SK-N-SH (cell line): ENCODE results near the gene SRPRA. TPM values are rescaled to one million over a fixed set of nuclear protein-coding genes. Genes with fewer than 3 reads are reported as not detected.

ENCODE experiments used
- CTCF ChIA-PET: fragments of 300-600, 350-600 bp; formaldehyde crosslinking; extraction: SDS; loops from one replicate; lab custom pipeline; 2021; lab: Yijun Ruan, JAX
- POLR2A ChIA-PET: fragments of 350-600 bp; sonication (Branson Sonifier 250); formaldehyde crosslinking; extraction: SDS; loops from one replicate; lab custom pipeline; 2020; ENCODE audit warnings: antibody characterized with exemption, inconsistent platforms; lab: Yijun Ruan, JAX
- DNase-seq: peaks from one replicate; pipeline ENCODE4 v3.0.0; 2012
- H2AFZ ChIP-seq: fragments of 200-600 bp; sonication (generic); 2 replicates; pipeline ENCODE4 v1.8.1; 2016; ENCODE audit warnings: antibody characterized with exemption, mild to moderate bottlenecking, low read depth
- H3F3A ChIP-seq: fragments of 200-600 bp; sonication (generic); replicated peaks from 2 replicates; pipeline ENCODE3; 2016; ENCODE audit warnings: antibody characterized with exemption, mild to moderate bottlenecking; ENCODE audit not compliant: insufficient read depth
- H3K27ac ChIP-seq, 2 experiments: fragments of 200-500 bp in 1 of 2; fragments of 200-600 bp in 1 of 2; sonication (Bioruptor generic) in 1 of 2; sonication (generic), shearing (Covaris generic) in 1 of 2; 2 replicates each; pipeline versions ENCODE4 v1.5.1 to v1.6.1; 2014 to 2016; ENCODE audit warnings: low read depth in 2 of 2, inconsistent platforms in 1 of 2, low read length in 1 of 2, mild to moderate bottlenecking in 1 of 2, mixed read lengths in 1 of 2
- H3K27me3 ChIP-seq: fragments of 200-600 bp; sonication (generic), shearing (Covaris generic); 2 replicates; pipeline ENCODE4 v1.6.1; 2016; ENCODE audit warnings: mixed run types; ENCODE audit not compliant: insufficient read depth
- H3K36me3 ChIP-seq, 2 experiments: fragments of 200-500 bp in 1 of 2; fragments of 200-600 bp in 1 of 2; sonication (Bioruptor generic) in 1 of 2; sonication (generic) in 1 of 2; replicated peaks in 1 of 2; 2 replicates each; pipeline versions ENCODE3 to v1.5.1; 2014 to 2016; ENCODE audit warnings: low read length in 1 of 2, mild to moderate bottlenecking in 1 of 2; ENCODE audit not compliant: insufficient read depth in 2 of 2, control insufficient read depth in 1 of 2
- H3K4me1 ChIP-seq, 2 experiments: fragments of 200-500 bp in 1 of 2; fragments of 200-600 bp in 1 of 2; sonication (Bioruptor generic) in 1 of 2; sonication (generic), shearing (Covaris generic) in 1 of 2; 2 replicates each; pipeline versions ENCODE4 v1.5.1 to v1.6.1; 2014 to 2016; ENCODE audit warnings: low read depth in 1 of 2, low read length in 1 of 2, mixed run types in 1 of 2; ENCODE audit not compliant: insufficient read depth in 2 of 2, control insufficient read depth in 1 of 2
- H3K4me2 ChIP-seq: fragments of 200-600 bp; sonication (generic), shearing (Covaris generic); 2 replicates; pipeline ENCODE4 v1.6.1; 2017; ENCODE audit warnings: mixed run types
- H3K4me3 ChIP-seq, 2 experiments: fragments of 200-500 bp in 1 of 2; fragments of 200-600 bp in 1 of 2; sonication (Bioruptor generic) in 1 of 2; sonication (generic), shearing (Covaris generic) in 1 of 2; 2 replicates each; pipeline versions ENCODE4 v1.5.1 to v1.8.1; 2014 to 2016; ENCODE audit warnings: low read depth in 2 of 2, inconsistent platforms in 1 of 2, low read length in 1 of 2, mild to moderate bottlenecking in 1 of 2, mixed read lengths in 1 of 2, moderate library complexity in 1 of 2
- H3K79me2 ChIP-seq: fragments of 200-600 bp; sonication (generic); 2 replicates; pipeline ENCODE4 v1.8.1; 2017; ENCODE audit warnings: mild to moderate bottlenecking; ENCODE audit not compliant: insufficient read depth
- H3K9ac ChIP-seq: fragments of 200-600 bp; sonication (generic); 2 replicates; pipeline ENCODE4 v1.6.1; 2017; ENCODE audit warnings: mixed run types
- H3K9me2 ChIP-seq: fragments of 200-600 bp; sonication (generic); 2 replicates; pipeline ENCODE4 v1.6.1; 2017; ENCODE audit warnings: mixed run types
- H3K9me3 ChIP-seq: fragments of 200-600 bp; sonication (generic); 2 replicates; pipeline ENCODE4 v1.6.1; 2017; ENCODE audit warnings: mixed run types, mild to moderate bottlenecking, moderate library complexity
- H4K20me1 ChIP-seq: fragments of 200-600 bp; sonication (generic); 2 replicates; pipeline ENCODE4 v1.6.1; 2017; ENCODE audit warnings: mild to moderate bottlenecking, mixed run types; ENCODE audit not compliant: insufficient read depth
- ELF1 ChIP-seq: IDR thresholded peaks from 2 replicates; pipeline ENCODE4 v1.4.0; 2012
- EP300 ChIP-seq, 2 experiments: IDR thresholded peaks; 2 replicates each; pipeline versions ENCODE4 v1.4.0 to v1.6.1; 2012; ENCODE audit warnings: borderline replicate concordance in 1 of 2, low read depth in 1 of 2, low read length in 1 of 2
- EZH2phosphoT487 ChIP-seq: fragments of 200-600 bp; sonication (generic); IDR thresholded peaks from 2 replicates; pipeline ENCODE4 v1.6.1; 2017; ENCODE audit warnings: low read depth, mixed run types, mild to moderate bottlenecking, antibody characterized with exemption, moderate library complexity, borderline replicate concordance
- FOSL2 ChIP-seq: IDR thresholded peaks from 2 replicates; pipeline ENCODE4 v1.4.0; 2012; ENCODE audit warnings: low read depth, mild to moderate bottlenecking, moderate library complexity, borderline replicate concordance
- GATA2 ChIP-seq: sonication (generic); formaldehyde crosslinking; IDR thresholded peaks from 2 replicates; pipeline ENCODE4 v1.5.0; 2020; ENCODE audit warnings: mild to moderate bottlenecking, missing genetic modification reagents
- MEF2A ChIP-seq: IDR thresholded peaks from 2 replicates; pipeline ENCODE4 v1.4.0; 2012; ENCODE audit warnings: low read depth, borderline replicate concordance
- MXI1 ChIP-seq: IDR thresholded peaks from 2 replicates; pipeline ENCODE4 v1.6.1; 2012; ENCODE audit warnings: mild to moderate bottlenecking, low read depth, low read length, improper control_type of control experiment
- NRF1 ChIP-seq: IDR thresholded peaks from 2 replicates; pipeline ENCODE4 v1.6.1; 2012; ENCODE audit warnings: low read depth, mild to moderate bottlenecking, low read length
- RCOR1 ChIP-seq: fragments of 150-350 bp; IDR thresholded peaks from 2 replicates; pipeline ENCODE4 v1.6.1; 2017; ENCODE audit warnings: antibody characterized with exemption, low read length
- RFX5 ChIP-seq: IDR thresholded peaks from 2 replicates; pipeline ENCODE4 v1.6.1; 2012; ENCODE audit warnings: mild to moderate bottlenecking, improper control_type of control experiment, low read length
- SMC3 ChIP-seq: IDR thresholded peaks from 2 replicates; pipeline ENCODE4 v1.6.1; 2012; ENCODE audit warnings: low read depth, low read length, improper control_type of control experiment
- TAF1 ChIP-seq: IDR thresholded peaks from 2 replicates; pipeline ENCODE4 v1.6.1; 2012; ENCODE audit warnings: low read depth, mild to moderate bottlenecking, low read length, moderate library complexity, borderline replicate concordance
- TCF12 ChIP-seq: IDR thresholded peaks from 2 replicates; pipeline ENCODE4 v1.4.0; 2012
- USF2 ChIP-seq: fragments of 150-350 bp; IDR thresholded peaks from 2 replicates; pipeline ENCODE4 v1.6.1; 2017; ENCODE audit warnings: antibody characterized with exemption, low read length, low read depth, borderline replicate concordance
- YY1 ChIP-seq: IDR thresholded peaks from 2 replicates; pipeline ENCODE4 v1.4.0; 2012; ENCODE audit warnings: low read depth, mild to moderate bottlenecking
- ZBTB33 ChIP-seq: IDR thresholded peaks from 2 replicates; pipeline ENCODE4 v1.4.0; 2012; ENCODE audit warnings: low read depth, borderline replicate concordance
- WGBS: methylation state at CpG from one replicate; pipeline ENCODE4 v1.1.6; 2017; ENCODE audit warnings: low lambda C conversion rate; 5-methylcytosine and 5-hydroxymethylcytosine counted together
- polyA plus RNA-seq, 3 experiments: library from polyadenylated mRNA; depleted of rRNA; stranded (reverse); fragments of >200 nt; gene quantifications; 2 replicates each; pipeline ENCODE4 v1.2.3, GENCODE V29; 2012
- TF ChIP-seq, protein P1 (sequence below): IDR thresholded peaks from 2 replicates; pipeline ENCODE4 v1.4.0; 2012; ENCODE audit warnings: low read depth, borderline replicate concordance

The SRPRA gene
- polyA plus RNA-seq, 1 of the 3 experiments (the other 2 are of a cell fraction) = 129 TPM

DNA sequence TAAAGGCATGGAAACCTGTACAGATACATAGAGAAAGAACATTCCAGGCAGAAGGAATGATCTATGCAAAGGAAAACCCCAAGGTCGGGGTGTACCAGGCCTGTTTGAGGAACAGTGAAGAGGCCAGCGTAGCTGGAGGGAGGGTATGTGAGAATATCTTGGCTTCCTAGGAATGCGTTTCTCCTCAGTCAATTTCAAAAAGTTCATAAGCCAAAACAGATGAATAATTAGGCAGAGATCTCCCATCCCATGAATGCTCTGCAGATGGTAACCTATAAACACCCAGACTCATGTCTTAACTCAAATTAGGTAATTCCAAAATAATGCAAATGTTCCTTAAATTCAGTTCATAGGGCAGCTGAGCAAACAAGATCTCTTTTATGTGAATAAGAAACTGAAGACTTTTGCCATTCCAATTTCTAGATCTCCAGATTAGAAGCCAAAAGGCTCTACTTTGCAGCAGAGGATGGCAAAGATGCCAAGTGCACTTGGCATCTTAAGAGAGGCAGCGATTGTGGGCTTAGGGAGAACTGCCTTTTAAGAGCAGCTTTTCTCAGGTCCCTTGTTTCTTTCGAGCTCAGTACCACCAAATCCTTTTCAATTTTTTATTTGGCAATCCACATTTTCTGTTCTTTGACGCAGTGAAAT lies 43.9 kb downstream of the SRPRA start:
- Histone ChIP-seq H3K9me2 (no peaks in the 10 kb centered on the region), H3K36me3 (no peaks in the 10 kb centered on the region), H4K20me1 (peaks cover 8% of the 10 kb centered on the region; the same call in 1 of the 2 replicates), H3K27ac (no peak overlapping the region), H2AFZ (no peak overlapping the region), H3K79me2 (peaks cover 76% of the 10 kb centered on the region), H3K27me3 (no peaks in the 10 kb centered on the region), H3K9me3 (no peaks in the 10 kb centered on the region), H3K4me1 (peaks cover 0 to 3% of the 10 kb centered on the region in 2 experiments; a peak in 1 of 4 replicates), H3F3A (peaks cover 19% of the 10 kb centered on the region), H3K4me2 (no peak overlapping the region), H3K9ac (no peak overlapping the region), H3K4me3 (no peak overlapping the region)
- TF ChIP-seq SMC3 = no peak
- no peak for TF ChIP-seq RFX5
- no peak for TF ChIP-seq NRF1
- TF ChIP-seq TCF12 = no peak
- no peak for TF ChIP-seq YY1
- TF ChIP-seq MXI1 = no peak
- ChIA-PET CTCF (no interaction called here), POLR2A (no interaction called here)
- no peak for DNase-seq
- WGBS = 94% methylated on average over 6 of the region's 6 CpGs

DNA sequence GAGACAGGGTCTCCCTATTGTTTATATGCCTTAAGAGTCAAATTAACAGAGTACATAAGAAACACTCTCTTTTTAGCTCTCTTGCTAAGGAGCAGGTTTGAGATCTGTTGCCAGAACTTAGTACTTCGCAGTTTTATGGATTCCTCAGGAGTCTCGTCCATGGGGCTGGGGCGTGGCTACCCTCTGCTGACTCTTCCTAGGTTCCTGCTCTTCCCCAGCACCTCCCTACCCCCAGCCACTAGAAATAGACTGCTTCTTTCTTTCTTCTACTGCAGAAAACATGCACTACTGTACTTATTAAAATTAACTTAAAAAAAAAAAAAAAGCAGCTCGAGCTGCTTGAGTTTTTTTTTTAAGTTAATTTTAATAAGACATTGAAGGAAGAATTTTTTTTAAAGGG lies 49.1 kb downstream of the SRPRA start:
- no peak for TF ChIP-seq USF2
- no peak for TF ChIP-seq RFX5
- no peaks in the 10 kb centered on the region; a peak in 1 of 4 replicates for H3K4me1 ChIP-seq
- peaks cover 23% of the 10 kb centered on the region for H4K20me1 ChIP-seq
- H3K36me3 ChIP-seq = no peaks in the 10 kb centered on the region
- WGBS = 81% methylated on average over 4 of the region's 4 CpGs
- no peak overlapping the region for H3K4me2 ChIP-seq
- no peaks in the 10 kb centered on the region for H3K9me3 ChIP-seq
- H3K79me2 ChIP-seq = peaks cover 87% of the 10 kb centered on the region
- H3K9me2 ChIP-seq = no peaks in the 10 kb centered on the region
- CTCF ChIA-PET = no interaction called here
- H3K27me3 ChIP-seq = no peaks in the 10 kb centered on the region
- no peak for DNase-seq
- H3F3A ChIP-seq = peaks cover under 1% of the 10 kb centered on the region
- H3K9ac ChIP-seq = no peak overlapping the region
- H3K4me3 ChIP-seq = no peak overlapping the region
- no peak overlapping the region for H2AFZ ChIP-seq
- POLR2A ChIA-PET = no interaction called here
- H3K27ac ChIP-seq = no peak overlapping the region

- no peaks in the 10 kb centered on the region for H3F3A ChIP-seq
- peaks cover 23% of the 10 kb centered on the region for H4K20me1 ChIP-seq
- H3K9ac ChIP-seq = no peak overlapping the region
- no peak for DNase-seq
- H3K27ac ChIP-seq = no peak overlapping the region
- H2AFZ ChIP-seq = no peak overlapping the region
- no peaks in the 10 kb centered on the region for H3K27me3 ChIP-seq
- H3K9me3 ChIP-seq = no peaks in the 10 kb centered on the region
- POLR2A ChIA-PET = no interaction called here
- 100% methylated on average over 1 of the region's 1 CpG for WGBS
- no peaks in the 10 kb centered on the region for H3K9me2 ChIP-seq
- H3K79me2 ChIP-seq = peaks cover 92% of the 10 kb centered on the region
- H3K4me3 ChIP-seq = no peak overlapping the region
- H3K4me1 ChIP-seq = peaks cover 4 to 7% of the 10 kb centered on the region in 2 experiments
- no peak overlapping the region for H3K4me2 ChIP-seq
- CTCF ChIA-PET = no interaction called here
- H3K36me3 ChIP-seq = no peaks in the 10 kb centered on the region
- no peak for TF ChIP-seq ELF1
- TF ChIP-seq ZBTB33 = no peak
- no peak for TF ChIP-seq TCF12
- TF ChIP-seq RCOR1 = no peak
- TF ChIP-seq GATA2 (CRISPR knock-in tag) = no peak
- TF ChIP-seq EZH2phosphoT487 = no peak
- no peak for TF ChIP-seq SMC3
- no peak for TF ChIP-seq FOSL2
- no peak for TF ChIP-seq NRF1
- no peak for TF ChIP-seq EP300 (IDR thresholded peaks at IDR 0.05; ENCODE audit: borderline replicate concordance in 1 of 2, low read depth in 1 of 2, low read length in 1 of 2)
- TF ChIP-seq RFX5 = no peak
- TF ChIP-seq, protein P1, sequence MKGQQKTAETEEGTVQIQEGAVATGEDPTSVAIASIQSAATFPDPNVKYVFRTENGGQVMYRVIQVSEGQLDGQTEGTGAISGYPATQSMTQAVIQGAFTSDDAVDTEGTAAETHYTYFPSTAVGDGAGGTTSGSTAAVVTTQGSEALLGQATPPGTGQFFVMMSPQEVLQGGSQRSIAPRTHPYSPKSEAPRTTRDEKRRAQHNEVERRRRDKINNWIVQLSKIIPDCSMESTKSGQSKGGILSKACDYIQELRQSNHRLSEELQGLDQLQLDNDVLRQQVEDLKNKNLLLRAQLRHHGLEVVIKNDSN = no peak
- TF ChIP-seq TAF1 = no peak
- TF ChIP-seq MXI1 = no peak
- no peak for TF ChIP-seq MEF2A
Measured at GRCh38 chr11:126217491-126217890, 51.2 kb downstream of the SRPRA start.
